DMS 273 (cell line): ENCODE data around the gene SLC35F4.

ENCODE experiments used
- DNase-seq: peaks from one replicate; lab custom pipeline; 2025; ENCODE audit not compliant: unreplicated experiment; lab: John Stamatoyannopoulos, UW

Gene SLC35F4

GRCh38 chr14:57641776-57642175 is 224.1 kb downstream of the SLC35F4 start:
- DNase-seq = no peak

- no peak for DNase-seq
These were observed 225.9 kb downstream of the SLC35F4 start for GRCh38 chr14:57640036-57640435.

- DNase-seq = no peak
These were observed 228.0 kb downstream of the SLC35F4 start for GRCh38 chr14:57637901-57638300.

GRCh38 chr14:57634335-57634734 is 231.6 kb downstream of the SLC35F4 start:
- no peak for DNase-seq

- DNase-seq = no peak
These were observed 233.2 kb downstream of the SLC35F4 start for GRCh38 chr14:57632649-57633048.

- no peak for DNase-seq
These were observed 248.4 kb downstream of the SLC35F4 start for GRCh38 chr14:57617510-57617909.

GRCh38 chr14:57612946-57613345 is 252.9 kb downstream of the SLC35F4 start:
- DNase-seq = peak; percentile 14

GRCh38 chr14:57611555-57612075 is 254.3 kb downstream of the SLC35F4 start:
- DNase-seq = no peak

GRCh38 chr14:57610631-57611030 is 255.3 kb downstream of the SLC35F4 start:
- peak; percentile 37 for DNase-seq

GRCh38 chr14:57609192-57610075 is 256.5 kb downstream of the SLC35F4 start:
- peak; percentile 36 for DNase-seq

GRCh38 chr14:57607086-57607485 is 258.8 kb downstream of the SLC35F4 start:
- DNase-seq = no peak

GRCh38 chr14:57583396-57583795 is 282.5 kb downstream of the SLC35F4 start:
- DNase-seq = no peak

GRCh38 chr14:57582746-57583145 is 283.1 kb downstream of the SLC35F4 start:
- DNase-seq = no peak

GRCh38 chr14:57578801-57579200 is 287.1 kb downstream of the SLC35F4 start:
- DNase-seq = no peak

GRCh38 chr14:57576498-57576897 is 289.4 kb downstream of the SLC35F4 start:
- DNase-seq = no peak

GRCh38 chr14:57575482-57575881 is 290.4 kb downstream of the SLC35F4 start:
- no peak for DNase-seq

- peak; percentile 22 for DNase-seq
These were observed 291.1 kb downstream of the SLC35F4 start for GRCh38 chr14:57574617-57575288.

- no peak for DNase-seq
These were observed 292.7 kb downstream of the SLC35F4 start for GRCh38 chr14:57573173-57573572.

GRCh38 chr14:57568554-57568953 is 297.3 kb downstream of the SLC35F4 start:
- no peak for DNase-seq

- DNase-seq = no peak
These were observed 298.7 kb downstream of the SLC35F4 start for GRCh38 chr14:57567220-57567619.

- no peak for DNase-seq
These were observed 305.2 kb downstream of the SLC35F4 start for GRCh38 chr14:57560681-57561080.

- no peak for DNase-seq
These were observed 306.3 kb downstream of the SLC35F4 start for GRCh38 chr14:57559576-57559975.
